COLO668 (cell line): ENCODE data around the gene MAP2K2.
A peak's percentile ranks its signal among the peaks of the same experiment; 100 is the strongest.

Experiments used
- DNase-seq: peaks from one replicate; lab custom pipeline; 2025; ENCODE audit not compliant: unreplicated experiment; lab: John Stamatoyannopoulos, UW

Gene MAP2K2

DNA sequence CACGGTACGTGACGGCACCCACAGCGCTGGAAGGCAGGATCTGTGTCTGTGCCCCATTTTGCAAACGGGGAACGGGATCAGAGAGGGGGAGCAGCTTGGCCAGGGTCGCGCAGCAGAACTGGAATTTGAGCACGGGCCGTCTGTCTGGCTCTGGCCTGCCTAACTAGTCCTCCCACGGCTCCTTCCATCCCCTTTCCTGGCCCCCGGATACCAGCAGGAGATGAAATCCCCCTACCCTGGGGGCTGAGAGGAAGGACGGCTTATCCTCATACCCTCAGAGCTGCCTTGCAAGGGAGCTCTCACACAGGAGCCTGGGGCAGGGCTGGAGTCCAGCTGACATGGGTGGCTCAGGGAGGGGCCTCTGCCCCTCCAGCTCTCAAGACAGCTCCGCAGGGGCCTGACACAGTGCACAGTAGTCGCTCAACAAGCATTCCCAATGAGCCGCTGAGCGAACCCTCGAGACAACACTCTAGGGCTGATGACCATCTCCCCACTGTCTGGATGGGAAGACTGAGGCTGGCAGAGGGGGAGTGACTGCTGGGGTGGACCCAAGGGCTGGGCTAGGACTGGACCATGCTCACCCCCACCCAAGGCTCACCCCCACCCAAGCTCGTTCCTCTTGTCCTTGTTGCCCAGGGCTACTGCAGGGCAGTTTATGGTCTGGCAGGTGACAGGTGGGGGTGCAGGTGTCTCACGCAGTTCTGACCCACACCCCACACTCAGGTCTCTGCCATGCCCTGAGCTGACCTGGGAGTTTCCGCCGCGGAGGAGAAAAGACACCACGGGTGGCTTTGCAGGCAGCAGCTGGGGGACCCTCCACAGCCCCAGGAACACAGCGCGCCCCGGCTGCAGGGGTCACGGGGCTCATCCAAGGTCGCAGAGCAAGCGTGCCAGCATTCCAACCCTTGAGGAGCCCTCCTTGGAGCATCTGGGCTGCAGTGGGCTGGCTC, 61.2 kb downstream of the MAP2K2 start:
- DNase-seq, result peak; percentile 42

DNA sequence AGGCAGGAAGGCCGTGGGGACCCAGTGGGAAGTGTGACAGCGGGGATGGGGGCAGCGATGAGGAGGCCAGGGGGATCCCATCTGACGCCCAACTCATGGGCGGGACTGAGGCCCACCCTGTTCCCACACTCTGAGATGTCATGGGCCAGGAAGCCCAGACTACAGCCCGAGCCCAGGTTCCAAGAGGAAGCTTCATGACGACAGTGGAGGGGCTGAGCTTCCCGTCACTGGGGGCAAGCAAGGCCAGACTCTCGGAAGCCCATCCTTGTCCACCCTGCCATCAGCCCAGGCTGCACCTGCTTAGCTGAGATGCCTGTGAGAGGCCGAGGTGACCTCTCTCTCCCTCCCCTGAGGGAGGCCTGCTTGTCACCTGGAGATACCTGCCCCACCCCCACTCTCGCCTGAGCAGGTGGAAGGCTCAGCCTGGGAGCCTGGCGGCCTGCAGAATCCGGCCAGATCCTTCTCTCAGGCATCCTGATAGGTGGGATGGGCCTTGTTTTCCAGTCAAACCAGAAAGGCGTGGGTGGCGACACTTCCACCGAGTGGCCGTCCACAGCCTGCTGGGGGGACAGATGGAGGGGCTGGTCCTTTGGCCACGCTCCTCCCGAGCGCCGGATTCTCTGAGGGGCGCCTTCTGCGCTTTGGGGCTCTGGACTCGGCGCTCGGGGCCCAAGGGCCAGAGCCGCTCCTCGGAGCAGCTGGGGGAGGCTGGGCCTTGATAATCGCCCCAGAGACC, 62.1 kb downstream of the MAP2K2 start:
- DNase-seq, result peak; percentile 95

DNA sequence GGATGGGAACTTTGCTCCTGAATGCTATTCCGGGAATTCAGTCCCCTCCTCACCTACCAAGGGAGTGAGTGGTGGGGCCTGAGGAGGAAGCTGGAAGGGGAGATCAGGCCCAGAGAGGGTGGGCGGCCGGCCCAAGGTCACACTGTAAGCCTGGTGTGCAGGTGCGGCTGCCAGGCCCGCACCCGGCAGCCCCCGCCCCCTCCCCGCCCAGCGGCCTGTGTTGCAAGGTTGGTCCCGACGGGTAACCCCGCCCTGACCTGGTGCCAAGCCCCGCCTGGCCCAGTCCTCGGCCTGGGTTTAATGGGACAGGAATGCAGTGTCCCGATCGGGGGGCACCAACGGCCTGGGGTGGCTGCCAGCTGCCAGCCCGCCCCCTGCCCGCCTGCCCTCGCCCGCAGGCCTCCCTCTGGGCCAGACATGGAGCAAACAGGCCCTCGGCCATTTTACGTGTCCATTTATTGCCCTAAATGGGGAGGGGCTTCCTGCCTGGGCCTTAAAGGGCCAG, 62.7 kb downstream of the MAP2K2 start:
- peak; percentile 54 for DNase-seq

DNA sequence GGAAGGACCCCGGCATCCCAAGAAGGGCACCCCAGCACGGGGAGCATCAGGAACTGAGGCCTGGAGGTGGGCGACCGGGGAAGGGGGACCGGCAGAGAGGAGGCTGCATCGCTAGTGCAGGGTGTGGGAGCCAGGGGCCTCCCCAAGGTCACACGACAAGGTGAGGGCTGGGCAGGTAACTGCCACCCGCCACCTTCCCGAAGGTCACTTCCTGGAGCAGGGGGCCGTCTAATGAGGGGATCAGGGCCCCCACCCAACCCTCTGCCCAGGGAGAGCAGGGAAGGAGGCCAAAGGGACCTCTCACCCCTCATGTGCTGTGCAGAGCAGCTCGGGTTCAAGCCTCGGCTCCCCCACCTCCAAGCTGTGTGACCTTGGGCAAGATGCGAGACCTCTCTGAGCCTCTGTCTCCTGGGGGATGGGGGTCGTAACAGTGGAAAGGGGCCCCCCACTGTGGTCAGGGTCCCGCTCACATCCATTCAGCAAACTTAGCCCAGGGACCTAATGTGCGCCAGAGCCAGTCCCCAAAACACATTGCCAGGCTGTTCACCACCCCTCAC, 63.2 kb downstream of the MAP2K2 start:
- no peak for DNase-seq

DNA sequence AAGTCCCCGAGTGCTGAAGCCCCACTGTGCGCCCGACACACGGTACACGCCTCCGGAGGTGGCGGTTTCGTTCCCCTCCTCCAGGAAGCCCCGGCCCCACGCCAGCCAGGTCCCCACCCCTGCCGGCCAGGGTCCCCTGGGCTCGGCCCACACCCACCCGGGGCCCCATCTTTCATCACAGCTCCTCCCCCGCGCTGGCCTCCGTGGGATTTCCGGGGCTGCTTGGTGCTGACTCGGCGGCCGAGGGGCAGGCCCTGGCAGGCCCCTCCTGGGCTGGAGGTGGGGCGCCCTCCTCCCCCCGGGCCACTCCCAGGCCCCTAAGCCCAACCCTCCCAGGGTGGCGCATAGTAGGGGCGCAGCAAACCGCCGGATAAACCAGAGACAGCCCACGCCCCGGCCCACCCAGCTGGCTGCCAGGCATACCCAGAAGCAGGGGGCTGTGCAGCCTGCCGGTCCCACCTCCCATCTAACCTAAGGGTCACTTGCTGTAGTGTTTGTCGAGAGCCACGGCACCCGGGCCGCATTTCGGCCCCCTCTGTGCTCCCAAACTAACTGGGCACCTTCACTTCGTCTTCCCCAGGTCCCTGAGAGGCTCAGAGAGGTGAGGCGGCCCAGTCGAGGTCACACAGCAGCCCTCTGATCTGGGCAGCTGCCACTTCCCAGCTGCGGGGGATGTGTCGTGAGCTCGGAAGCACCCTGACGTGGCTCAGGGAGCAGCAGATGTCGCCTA, 63.9 kb downstream of the MAP2K2 start:
- no peak for DNase-seq

DNA sequence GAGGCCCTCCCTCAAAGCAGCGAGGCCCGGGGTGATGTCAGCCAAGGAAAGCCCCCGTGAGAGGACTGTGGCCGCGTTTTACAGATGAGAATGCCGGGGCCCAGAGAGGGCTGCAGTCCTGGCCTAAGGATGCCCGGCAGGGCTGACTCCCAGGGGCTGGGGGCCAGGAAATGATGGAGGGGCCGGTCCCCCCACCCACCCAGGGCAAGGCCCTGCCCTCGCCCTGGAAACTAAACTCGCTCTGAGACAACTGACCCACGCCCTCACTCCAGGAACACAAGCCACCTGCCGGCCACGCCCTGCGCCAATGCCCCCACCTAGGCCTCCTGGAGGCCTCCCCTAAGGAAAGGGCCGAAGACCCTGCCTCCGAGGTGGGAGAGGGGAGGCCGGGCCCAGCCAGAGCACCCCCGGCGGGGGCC, 64.5 kb downstream of the MAP2K2 start:
- peak; percentile 23 for DNase-seq

DNA sequence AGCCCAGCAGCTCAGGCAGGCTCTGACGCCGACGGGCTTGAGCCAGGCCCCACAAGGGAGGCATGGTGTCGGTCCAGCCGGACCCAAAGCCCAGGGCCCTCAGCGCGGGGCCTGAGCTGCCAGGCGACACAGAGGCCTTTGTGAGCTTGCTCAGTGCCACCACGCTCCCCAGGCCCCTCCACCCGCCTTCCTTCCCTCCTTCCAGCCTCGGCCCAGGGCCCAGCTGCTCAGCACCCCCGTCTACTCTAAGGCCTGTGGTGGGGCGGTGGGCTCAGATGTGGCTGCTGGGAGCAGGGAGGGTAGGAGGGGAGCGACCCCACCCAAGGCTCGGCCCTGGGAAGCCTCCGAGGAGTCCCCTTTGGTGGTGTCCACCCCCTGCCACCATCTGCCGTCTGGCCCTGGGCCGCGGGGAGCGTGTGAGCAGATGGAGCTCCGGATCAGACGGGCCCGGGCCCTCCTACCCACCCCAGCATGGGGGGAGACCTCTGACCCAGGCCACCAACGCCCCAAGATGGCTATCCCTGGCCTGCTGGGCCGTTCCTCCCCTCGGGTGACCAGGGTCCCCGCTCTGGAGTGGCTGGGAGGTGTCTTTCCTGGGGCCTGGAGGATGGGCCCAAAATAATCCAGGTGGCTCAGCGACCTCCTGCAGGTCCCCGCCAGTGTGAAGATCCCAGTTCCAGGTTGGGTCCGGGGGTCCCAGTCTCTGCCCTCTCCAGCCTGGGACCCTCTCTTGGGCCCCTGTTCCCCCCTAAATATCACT, 65.0 kb downstream of the MAP2K2 start:
- DNase-seq, result no peak

DNA sequence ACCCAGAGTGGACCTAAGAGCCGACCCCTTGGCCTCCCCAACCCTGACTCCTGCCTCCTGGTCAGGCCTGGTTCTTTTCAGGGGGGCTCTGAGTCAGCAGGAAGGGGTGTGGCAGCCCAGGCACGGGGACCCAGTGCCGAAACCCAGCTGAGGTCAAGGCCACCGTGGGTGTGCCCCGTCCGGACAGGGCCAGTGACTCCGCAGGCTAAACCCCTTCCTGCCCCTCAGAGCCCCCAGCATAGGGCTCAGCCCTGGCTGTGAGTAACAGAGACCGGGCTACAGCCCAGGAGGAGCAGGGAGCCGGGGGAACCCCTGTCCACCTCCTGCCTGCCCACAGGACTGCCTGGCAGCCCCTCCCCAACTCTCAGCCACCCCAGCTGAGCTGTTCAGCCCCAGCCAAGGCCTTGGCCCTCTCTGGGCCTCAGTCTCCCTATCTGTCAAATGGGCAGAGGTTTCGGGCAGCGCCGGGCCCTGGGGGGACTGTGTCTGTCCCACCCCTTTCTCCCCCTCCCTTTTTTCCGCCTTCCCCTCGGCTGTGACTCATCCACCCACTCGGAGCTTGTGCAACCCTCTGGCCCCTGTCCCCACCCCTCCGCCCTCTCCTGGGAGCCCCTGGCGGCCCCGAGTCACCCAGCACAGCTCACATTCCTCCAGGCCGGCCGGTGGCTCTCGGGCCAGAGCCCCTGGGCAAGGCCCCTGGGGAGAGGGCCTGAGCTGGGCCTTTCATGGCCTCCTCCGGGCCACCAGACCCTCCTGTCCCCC, 65.8 kb downstream of the MAP2K2 start:
- DNase-seq, result no peak

DNA sequence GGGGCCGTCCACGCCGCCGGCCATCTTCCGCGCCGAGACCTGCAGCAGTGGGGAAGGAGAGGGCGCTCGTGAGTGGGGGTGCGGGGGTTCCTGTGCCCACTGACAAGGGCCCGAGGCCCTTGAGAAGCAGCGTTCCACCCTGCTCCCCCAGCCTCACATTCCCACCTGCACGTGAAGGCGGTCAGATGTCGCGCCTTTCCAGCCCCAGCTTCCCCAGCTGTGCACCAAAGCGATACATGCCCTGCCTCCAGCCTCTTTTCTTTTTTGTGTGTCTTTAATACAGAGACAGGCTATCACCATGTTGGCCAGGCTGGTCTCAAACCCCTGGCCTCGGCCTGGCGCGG, 68.7 kb downstream of the MAP2K2 start:
- DNase-seq, result no peak

DNA sequence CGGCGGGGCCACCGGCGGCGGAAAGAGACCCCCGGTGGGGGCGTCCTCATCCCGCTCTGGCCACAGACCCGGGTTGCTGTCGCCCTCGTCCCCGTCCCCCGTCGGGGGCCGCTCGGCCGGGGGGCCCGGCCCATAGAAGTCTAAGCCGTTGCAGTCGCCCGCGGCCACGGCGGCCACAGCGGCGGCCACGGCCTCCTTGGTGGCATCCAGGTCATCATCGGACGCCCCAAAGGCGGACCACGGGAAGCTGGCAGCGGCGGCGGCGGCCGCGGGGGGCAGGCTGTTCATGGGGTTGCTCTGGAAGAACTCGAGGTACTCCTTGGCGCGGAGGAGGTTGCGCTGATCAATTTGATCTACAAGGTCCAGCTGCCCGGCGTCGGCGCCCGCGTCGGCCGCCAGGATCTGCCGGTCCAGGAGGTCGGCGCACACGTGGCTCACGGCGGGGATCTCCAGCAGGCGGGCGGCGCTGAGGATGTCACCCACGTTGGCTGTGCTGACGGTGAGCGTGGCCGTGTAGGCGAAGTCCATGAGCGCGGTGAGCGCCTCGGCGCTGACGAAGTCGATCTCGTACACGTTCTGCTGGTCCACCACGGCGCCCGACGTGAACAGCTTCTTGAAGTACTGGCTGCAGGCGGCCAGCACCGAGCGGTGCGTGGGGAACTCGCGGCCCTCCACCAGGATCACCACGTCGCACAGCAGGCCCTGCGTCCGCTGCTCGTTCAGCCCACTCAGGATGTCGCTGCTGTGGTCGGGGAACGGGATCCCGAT, 69.3 kb downstream of the MAP2K2 start:
- DNase-seq, result no peak

DNA sequence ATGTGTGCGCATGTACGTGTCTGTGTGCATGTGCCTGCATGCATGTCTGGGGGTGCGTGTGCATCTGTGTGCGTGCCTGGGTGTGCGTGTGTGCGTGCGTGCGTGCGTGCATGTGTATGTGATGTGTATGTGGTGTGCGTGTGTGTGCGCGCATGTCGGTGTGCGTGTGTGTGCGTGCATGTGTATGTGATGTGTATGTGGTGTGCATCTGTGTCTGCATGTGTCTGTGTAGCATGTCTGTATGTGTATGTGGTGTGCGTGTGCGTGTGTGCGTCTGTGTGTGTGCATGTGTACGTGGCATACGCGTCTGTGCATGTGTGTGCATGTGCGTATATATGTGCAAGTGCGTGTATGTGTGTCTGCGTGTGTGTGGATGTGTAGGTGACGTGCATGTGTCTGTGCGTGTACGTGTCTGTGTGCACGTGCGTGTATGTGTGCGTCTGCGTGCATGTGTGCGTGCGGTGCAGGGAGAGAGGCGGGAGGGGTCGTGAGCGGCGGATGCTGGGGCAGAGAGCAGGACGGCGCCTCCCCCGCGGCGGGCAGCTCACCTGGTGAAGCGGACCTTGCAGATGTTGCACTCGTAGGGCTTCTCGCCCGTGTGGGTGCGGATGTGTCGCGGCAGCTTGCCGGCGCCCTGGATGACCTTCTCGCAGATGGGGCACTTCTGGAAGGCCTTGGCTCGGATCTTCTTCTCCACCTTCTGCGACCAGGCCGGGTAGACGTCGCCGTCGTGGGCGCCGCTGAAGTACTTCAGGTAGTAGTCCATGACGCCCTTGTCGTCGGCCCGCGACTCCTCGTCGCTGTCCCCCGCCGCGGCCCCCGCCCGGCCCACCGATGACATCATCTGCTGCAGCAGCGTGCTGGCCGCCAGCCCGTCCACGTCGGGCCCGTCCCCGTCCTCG, 70.2 kb downstream of the MAP2K2 start:
- no peak for DNase-seq

DNA sequence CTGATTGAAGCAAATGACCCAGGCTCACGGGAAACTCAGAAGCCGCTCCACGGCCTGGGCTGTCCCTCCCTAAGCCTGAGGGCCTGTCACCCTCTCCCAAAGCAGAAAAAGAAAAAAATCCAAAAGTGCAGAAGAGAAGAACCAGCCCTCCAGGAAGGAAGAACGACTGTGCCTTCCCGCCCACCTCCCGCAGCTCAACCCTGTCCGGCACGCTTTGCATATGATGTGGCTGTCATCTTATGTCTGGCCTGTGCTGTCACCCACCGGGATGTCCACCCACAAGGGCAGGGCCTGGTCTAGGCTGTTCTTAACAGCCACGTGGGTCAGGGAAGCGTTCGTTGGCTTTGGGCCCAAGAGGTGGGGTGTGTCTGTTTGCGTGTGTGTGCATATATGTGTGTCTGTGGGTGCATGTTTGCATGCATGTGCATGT, 70.9 kb downstream of the MAP2K2 start:
- DNase-seq, result no peak

DNA sequence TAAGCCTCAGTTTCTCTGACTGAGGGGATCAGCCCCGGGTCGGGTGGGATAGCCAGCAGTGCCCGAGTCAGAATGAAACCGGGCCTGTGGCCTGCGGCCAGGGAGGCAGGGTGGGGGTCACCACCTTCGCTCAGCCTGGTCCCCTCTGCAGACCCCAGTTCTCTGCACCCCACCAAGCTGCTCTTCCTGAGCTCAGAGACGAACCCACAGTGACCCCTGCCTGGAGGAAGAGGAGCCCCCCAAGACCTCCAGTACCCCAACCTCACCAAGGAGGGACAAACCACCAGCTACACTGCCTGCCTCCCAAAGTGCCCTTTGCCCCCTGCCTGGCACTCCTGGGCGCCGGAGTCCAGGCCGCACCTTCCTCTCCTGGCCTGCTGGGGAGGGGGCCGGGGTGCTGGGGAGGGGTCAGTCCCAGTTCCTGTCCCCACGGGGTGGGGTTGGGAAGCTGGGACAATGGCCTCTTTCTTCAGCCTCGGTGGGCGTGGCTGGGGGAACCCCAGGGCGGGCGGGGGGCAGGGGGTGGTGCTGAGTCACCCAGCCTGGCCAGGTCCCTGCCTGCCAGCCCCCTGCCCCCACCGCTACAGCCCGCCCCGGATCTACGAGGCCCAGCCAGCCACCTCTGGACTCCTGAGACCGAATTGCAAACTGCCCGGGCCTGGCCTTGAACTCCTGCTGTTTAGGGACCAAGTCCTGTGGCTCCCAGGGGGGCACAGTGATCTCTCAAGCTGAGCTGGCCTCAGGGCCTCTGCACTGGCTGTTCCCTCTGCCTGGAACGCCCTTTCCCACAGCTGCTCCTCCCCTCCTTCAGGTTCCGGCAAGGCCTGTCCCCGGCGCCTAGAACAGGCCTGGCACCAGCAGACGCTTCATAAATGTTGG, 71.6 kb downstream of the MAP2K2 start:
- DNase-seq, result no peak

DNA sequence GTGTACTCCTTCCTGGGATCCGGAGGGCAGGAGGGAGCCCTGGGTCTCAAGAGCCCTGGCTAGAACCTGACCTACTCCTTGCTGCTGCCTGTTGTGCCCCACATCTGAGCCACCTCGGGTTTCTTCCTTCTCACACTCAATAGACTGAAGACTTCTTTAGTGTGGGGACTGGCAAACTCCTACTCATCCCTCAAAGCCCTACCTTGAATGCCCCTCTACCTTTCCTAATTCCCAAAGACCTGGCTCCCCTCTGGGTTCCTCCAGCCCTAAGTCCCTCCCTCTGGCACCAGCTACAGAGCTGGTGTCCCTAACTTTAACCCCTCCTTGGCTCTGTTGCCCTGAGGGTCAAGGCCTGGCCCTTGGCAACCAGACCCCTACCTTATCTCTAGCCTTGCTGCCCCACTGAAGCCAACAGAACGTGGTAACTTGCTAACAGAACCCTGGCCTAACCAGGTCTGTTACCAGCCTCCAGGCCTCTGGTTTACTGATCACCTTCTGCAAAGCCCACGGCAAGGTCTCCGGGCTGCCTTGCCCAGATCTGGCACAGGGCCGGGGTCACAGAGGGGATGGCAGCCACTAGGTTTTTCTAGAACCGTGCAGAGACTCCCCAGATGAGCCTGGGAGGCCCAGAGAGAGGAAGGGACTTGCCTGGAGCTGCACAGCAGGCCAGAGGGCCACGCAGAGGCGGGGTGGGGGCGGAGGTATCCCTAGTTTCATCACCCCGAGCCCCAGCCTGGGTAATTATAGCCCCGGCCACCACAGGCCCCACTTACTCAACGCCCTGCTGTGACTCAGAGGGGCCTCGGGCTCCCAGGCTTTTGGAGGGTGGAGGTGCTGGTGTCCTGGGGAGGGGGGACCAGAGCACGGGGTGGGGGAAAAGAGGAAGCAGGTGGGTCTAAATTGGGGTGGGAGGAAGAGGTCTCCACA, 72.5 kb downstream of the MAP2K2 start:
- DNase-seq, result no peak

DNA sequence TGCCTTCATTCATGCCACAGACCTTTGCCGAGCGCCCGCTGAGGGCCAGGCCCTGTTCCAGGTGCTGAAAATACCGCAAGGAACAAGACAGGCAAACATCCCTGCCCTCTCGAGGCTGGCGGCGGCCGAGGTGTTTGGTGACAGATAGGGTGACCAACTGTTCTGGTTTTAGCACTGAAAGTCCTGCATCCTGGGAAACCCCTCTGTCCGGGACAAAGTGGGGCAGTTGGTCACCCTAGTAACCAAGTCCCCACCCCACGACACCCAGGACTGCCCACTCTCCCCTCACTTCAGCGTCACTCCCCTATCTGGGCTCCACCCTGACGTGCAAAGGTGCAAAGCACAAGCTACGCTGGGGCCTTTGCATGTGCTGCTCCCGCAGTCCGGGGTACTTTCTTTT, 74.5 kb downstream of the MAP2K2 start:
- no peak for DNase-seq
